ENCODE measurements around the gene HLA-B. TPM values are rescaled to one million over a fixed set of nuclear protein-coding genes. Genes with fewer than 3 reads are reported as not detected.

HLA-B gene
- total and polyA plus RNA-seq, 4 donors, result 341 to 864 (median 417) TPM

- Histone ChIP-seq H3K4me1 (ENCODE audit: control insufficient read depth in 4 of 4, insufficient read depth in 4 of 4, low read length in 3 of 4) (no peaks in the 10 kb centered on the region), H3K27ac (ENCODE audit: low read depth in 1 of 2, low read length in 2 of 2) (no peak overlapping the region), H3K4me3 (ENCODE audit: low read depth in 1 of 3, low read length in 3 of 3) (no peak overlapping the region), H3K9me3 (ENCODE audit: control insufficient read depth in 4 of 4, low read length in 3 of 4) (no peaks in the 10 kb centered on the region), H3K27me3 (ENCODE audit: control insufficient read depth in 4 of 4, insufficient read depth in 4 of 4, low read length in 3 of 4) (no peaks in the 10 kb centered on the region), H3K36me3 (ENCODE audit: control insufficient read depth in 4 of 4, insufficient read depth in 3 of 4, low read depth in 1 of 4, low read length in 3 of 4) (no peaks in the 10 kb centered on the region), H3K9ac (ENCODE audit: low read depth in 1 of 2, low read length in 2 of 2) (no peak overlapping the region)
- DNase-seq (ENCODE audit: low spot score), result no peak
- TF ChIP-seq TAF1 (conservative IDR thresholded peaks at IDR 0.05) (no peak), FOXA2 (IDR thresholded peaks at IDR 0.05) (no peak), RXRA (IDR thresholded peaks at IDR 0.05) (no peak)
Observed at GRCh38 chr6:31321820-31322219, 35.2 kb downstream of the HLA-B start.

- no peaks in the 10 kb centered on the region for H3K27me3 ChIP-seq (ENCODE audit: control insufficient read depth in 4 of 4, insufficient read depth in 4 of 4, low read length in 3 of 4)
- WGBS, result 1% methylated on average over 1 of the region's 1 CpG
- H3K9ac ChIP-seq (ENCODE audit: low read depth in 1 of 2, low read length in 2 of 2), result no peak overlapping the region
- no peaks in the 10 kb centered on the region for H3K36me3 ChIP-seq (ENCODE audit: control insufficient read depth in 4 of 4, insufficient read depth in 3 of 4, low read depth in 1 of 4, low read length in 3 of 4)
- DNase-seq (ENCODE audit: low spot score), result no peak
- H3K4me3 ChIP-seq (ENCODE audit: low read depth in 1 of 3, low read length in 3 of 3), result no peak overlapping the region
- no peaks in the 10 kb centered on the region for H3K9me3 ChIP-seq (ENCODE audit: control insufficient read depth in 4 of 4, low read length in 3 of 4)
- no peaks in the 10 kb centered on the region for H3K4me1 ChIP-seq (ENCODE audit: control insufficient read depth in 4 of 4, insufficient read depth in 4 of 4, low read length in 3 of 4)
- H3K27ac ChIP-seq (ENCODE audit: low read depth in 1 of 2, low read length in 2 of 2), result no peak overlapping the region
- no peak for TF ChIP-seq REST (IDR thresholded peaks at IDR 0.05)
- TF ChIP-seq ATF3 (IDR thresholded peaks at IDR 0.05), result no peak
- no peak for TF ChIP-seq EGR1 (IDR thresholded peaks at IDR 0.05; ENCODE audit: low read depth in 2 of 2)
- TF ChIP-seq CTCF (IDR thresholded peaks at IDR 0.05; ENCODE audit: low read depth, low read length, missing input control), result no peak
- TF ChIP-seq GABPA (IDR thresholded peaks at IDR 0.05 in 1 of 2, conservative IDR thresholded peaks at IDR 0.05 in 1 of 2), result no peak
- TF ChIP-seq TAF1 (conservative IDR thresholded peaks at IDR 0.05), result no peak
- TF ChIP-seq NR2F2 (IDR thresholded peaks at IDR 0.05), result no peak
- no peak for TF ChIP-seq FOXA2 (IDR thresholded peaks at IDR 0.05)
- no peak for TF ChIP-seq FOXA1 (IDR thresholded peaks at IDR 0.05)
- TF ChIP-seq MAX (IDR thresholded peaks at IDR 0.05), result no peak
- no peak for TF ChIP-seq SP1 (IDR thresholded peaks at IDR 0.05)
- TF ChIP-seq JUND (IDR thresholded peaks at IDR 0.05), result no peak
- no peak for TF ChIP-seq RAD21 (IDR thresholded peaks at IDR 0.05)
- TF ChIP-seq HNF4G (IDR thresholded peaks at IDR 0.05), result no peak
- no peak for TF ChIP-seq ZBTB33 (IDR thresholded peaks at IDR 0.05)
- TF ChIP-seq RXRA (IDR thresholded peaks at IDR 0.05), result no peak
- no peak for TF ChIP-seq YY1 (IDR thresholded peaks at IDR 0.05)
- no peak for TF ChIP-seq HNF4A (conservative IDR thresholded peaks at IDR 0.05)
Observed at GRCh38 chr6:31321005-31321707, 35.8 kb downstream of the HLA-B start.

Data from liver (tissue), 9 donors.